GM19467 (cell line): Measurements from ENCODE around the gene HEMK1.

Experiments used
- ATAC-seq: cut with Tn5 transposase; IDR thresholded peaks from one replicate; pipeline ENCODE4 v1.9.1; 2021; ENCODE audit warnings: mild to moderate bottlenecking, moderate library complexity; ENCODE audit not compliant: unreplicated experiment

The HEMK1 gene

GRCh38 chr3:50630877-50631276, 61.6 kb downstream of the HEMK1 start:
- ATAC-seq = no peak

GRCh38 chr3:50632450-50632849, 63.1 kb downstream of the HEMK1 start:
- no peak for ATAC-seq

GRCh38 chr3:50633230-50633790, 64.0 kb downstream of the HEMK1 start:
- no peak for ATAC-seq

DNA sequence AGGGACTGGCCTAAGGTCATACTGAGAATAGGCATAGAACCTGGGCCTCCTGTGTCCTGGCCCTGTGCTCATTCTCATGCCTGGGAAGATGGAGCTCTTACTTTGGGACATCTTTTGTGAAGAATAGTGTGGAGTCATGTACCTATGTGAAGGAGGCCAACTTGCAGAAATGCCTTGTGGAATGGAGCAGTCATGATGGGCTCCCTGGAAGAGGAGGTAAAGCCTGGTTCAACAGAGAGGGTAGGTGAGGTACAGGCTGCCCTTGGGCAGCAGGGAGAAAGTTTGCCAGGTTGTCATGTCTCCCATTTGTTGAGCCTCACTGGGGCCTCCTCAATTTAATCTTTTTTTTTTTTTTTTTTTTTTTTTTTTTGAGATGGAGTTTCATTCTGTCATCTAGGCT, 65.7 kb downstream of the HEMK1 start:
- no peak for ATAC-seq

GRCh38 chr3:50637011-50637410, 67.7 kb downstream of the HEMK1 start:
- no peak for ATAC-seq

DNA sequence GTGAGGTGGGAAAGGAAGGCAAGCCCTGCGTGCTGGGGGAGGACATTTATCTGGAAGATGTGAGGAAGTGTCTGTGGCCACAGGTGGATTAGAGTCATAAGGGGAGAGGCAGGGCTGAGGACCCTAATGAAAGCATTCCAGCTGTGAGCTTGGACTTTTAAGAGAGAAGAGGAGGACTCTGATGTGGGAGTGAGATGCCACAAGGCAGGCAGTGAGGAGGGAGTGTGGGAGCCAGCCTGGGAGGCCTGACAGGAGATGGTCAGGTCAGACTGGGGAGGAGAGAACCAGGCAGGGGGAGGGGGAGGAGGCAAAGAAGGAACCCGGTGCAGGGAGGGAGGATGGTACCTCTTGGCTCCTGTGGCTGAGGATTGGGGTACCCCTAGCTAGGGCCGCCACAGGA, 68.6 kb downstream of the HEMK1 start:
- no peak for ATAC-seq

- no peak for ATAC-seq
These were observed 69.8 kb downstream of the HEMK1 start for GRCh38 chr3:50639055-50639494.

- ATAC-seq = no peak
These were observed 73.1 kb downstream of the HEMK1 start for GRCh38 chr3:50642382-50642781.

DNA sequence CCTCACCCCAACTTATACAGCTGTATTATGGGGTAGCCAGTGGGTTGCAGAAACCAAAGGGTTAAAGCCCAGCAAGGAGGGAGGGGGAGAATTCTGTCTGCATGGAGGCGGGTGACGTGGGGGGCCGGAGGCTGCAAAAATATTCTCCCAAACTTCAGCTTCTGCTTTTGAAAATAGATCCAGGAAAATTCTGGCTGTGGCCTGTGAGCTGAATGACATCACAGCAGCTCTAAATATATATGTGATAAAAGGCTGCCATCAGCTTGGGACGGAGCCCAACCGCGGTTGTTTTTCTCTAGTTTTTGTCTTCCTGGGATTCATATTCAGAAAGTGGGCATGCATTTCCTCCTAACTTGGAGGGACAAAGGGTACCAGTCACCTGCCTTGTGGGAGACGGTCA, 75.2 kb downstream of the HEMK1 start:
- no peak for ATAC-seq

GRCh38 chr3:50645378-50645777, 76.1 kb downstream of the HEMK1 start:
- no peak for ATAC-seq
